ENCODE measurements around the gene PHACTR1. TPM values are rescaled to one million over a fixed set of nuclear protein-coding genes. Genes with fewer than 3 reads are reported as not detected.
A peak's percentile ranks its signal among the peaks of the same experiment; 100 is the strongest.

The PHACTR1 gene
- polyA plus RNA-seq, 1 donor: 7.0 TPM

GRCh38 chr6:13025893-13026499, 309.4 kb downstream of the PHACTR1 start:
- no peak for DNase-seq (ENCODE audit: low read depth)

GRCh38 chr6:13026557-13026956, 310.0 kb downstream of the PHACTR1 start:
- DNase-seq (ENCODE audit: low read depth): no peak

GRCh38 chr6:13027207-13027606, 310.6 kb downstream of the PHACTR1 start:
- DNase-seq (ENCODE audit: low read depth): no peak

GRCh38 chr6:13030396-13030795, 313.8 kb downstream of the PHACTR1 start:
- DNase-seq (ENCODE audit: low read depth): no peak

- no peak for DNase-seq (ENCODE audit: low read depth)
Measured at GRCh38 chr6:13032566-13032965, 316.0 kb downstream of the PHACTR1 start.

- DNase-seq (ENCODE audit: low read depth): no peak
Measured at GRCh38 chr6:13033145-13033544, 316.6 kb downstream of the PHACTR1 start.

GRCh38 chr6:13034316-13034715, 317.7 kb downstream of the PHACTR1 start:
- DNase-seq (ENCODE audit: low read depth): no peak

GRCh38 chr6:13035606-13036005, 319.0 kb downstream of the PHACTR1 start:
- no peak for DNase-seq (ENCODE audit: low read depth)

- peak; percentile 6 for DNase-seq (ENCODE audit: low read depth)
Measured at GRCh38 chr6:13038315-13038714, 321.7 kb downstream of the PHACTR1 start.

- DNase-seq (ENCODE audit: low read depth): no peak
Measured at GRCh38 chr6:13038741-13039190, 322.2 kb downstream of the PHACTR1 start.

- no peak for DNase-seq (ENCODE audit: low read depth)
Measured at GRCh38 chr6:13044390-13044789, 327.8 kb downstream of the PHACTR1 start.

- no peak for DNase-seq (ENCODE audit: low read depth)
Measured at GRCh38 chr6:13044896-13045295, 328.3 kb downstream of the PHACTR1 start.

- no peak for DNase-seq (ENCODE audit: low read depth)
Measured at GRCh38 chr6:13045676-13046075, 329.1 kb downstream of the PHACTR1 start.

- no peak for DNase-seq (ENCODE audit: low read depth)
Measured at GRCh38 chr6:13046084-13046483, 329.5 kb downstream of the PHACTR1 start.

- DNase-seq (ENCODE audit: low read depth): no peak
Measured at GRCh38 chr6:13048113-13048512, 331.5 kb downstream of the PHACTR1 start.

GRCh38 chr6:13049666-13050254, 333.2 kb downstream of the PHACTR1 start:
- DNase-seq (ENCODE audit: low read depth): no peak

- no peak for DNase-seq (ENCODE audit: low read depth)
Measured at GRCh38 chr6:13053006-13053461, 336.5 kb downstream of the PHACTR1 start.

- DNase-seq (ENCODE audit: low read depth): no peak
Measured at GRCh38 chr6:13058051-13058450, 341.5 kb downstream of the PHACTR1 start.

- no peak for DNase-seq (ENCODE audit: low read depth)
Measured at GRCh38 chr6:13059026-13059425, 342.5 kb downstream of the PHACTR1 start.

GRCh38 chr6:13063300-13063918, 346.8 kb downstream of the PHACTR1 start:
- DNase-seq (ENCODE audit: low read depth): no peak

GRCh38 chr6:13065581-13065980, 349.0 kb downstream of the PHACTR1 start:
- no peak for DNase-seq (ENCODE audit: low read depth)

GRCh38 chr6:13066050-13066449, 349.5 kb downstream of the PHACTR1 start:
- no peak for DNase-seq (ENCODE audit: low read depth)

- no peak for DNase-seq (ENCODE audit: low read depth)
Measured at GRCh38 chr6:13066820-13067219, 350.3 kb downstream of the PHACTR1 start.

All from forelimb muscle (tissue), 1 donor.